ENCODE measurements around the gene RALGPS1. TPM values are rescaled to one million over a fixed set of nuclear protein-coding genes. Genes with fewer than 3 reads are reported as not detected.

RALGPS1 gene
- total and polyA plus RNA-seq, 7 donors = 3.9 to 7.7 (median 5.4) TPM

DNA sequence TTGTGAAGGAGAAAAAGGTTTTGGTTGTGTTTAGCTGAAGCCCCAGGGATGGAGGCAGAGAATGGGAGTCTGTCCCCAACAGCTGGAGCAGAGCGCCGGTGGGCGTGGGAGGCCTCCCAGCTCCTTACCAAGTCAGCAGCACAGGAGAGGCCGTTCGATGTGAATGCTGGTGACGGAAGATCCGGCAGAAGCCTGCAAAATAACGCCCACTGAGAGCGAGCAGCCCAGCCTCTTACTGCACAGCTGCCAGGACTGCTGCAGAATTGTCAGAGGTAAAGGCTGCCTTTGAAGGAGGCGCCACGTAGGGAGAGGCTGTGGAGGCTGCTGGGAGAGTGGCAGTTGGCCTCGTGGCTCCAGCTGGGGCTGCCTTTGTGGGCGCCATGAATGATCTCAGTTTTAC is 181.6 kb downstream of the RALGPS1 start:
- 72 to 85% (median 76%) methylated on average over 13 of the region's 13 CpGs for WGBS, 3 donors
- DNase-seq = no peak
- peaks cover 0 to 60% of the 10 kb centered on the region in 2 donors for H3K36me3 ChIP-seq (ENCODE audit: insufficient read depth in 1 of 2, low read depth in 1 of 2)

DNA sequence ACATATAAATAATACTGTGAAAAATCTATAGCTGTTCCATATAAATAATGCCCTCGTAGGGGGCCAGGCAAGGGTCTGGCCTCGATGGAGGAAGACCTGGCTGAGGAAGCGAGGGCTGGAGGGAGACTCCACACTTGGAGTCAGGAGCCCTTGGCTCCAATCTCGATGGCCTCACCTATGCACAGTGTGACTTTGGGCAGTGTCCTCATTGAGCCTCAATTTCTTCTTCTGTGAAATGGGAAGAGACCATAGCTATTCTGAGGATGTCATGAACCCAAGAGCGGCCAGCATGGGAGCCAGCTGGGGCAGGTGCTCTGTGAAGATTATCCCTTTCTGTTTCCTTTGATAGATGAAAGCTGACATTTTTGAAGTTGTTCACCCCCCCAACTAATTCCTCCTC is 183.1 kb downstream of the RALGPS1 start:
- peaks cover 0 to 60% of the 10 kb centered on the region in 2 donors for H3K36me3 ChIP-seq (ENCODE audit: insufficient read depth in 1 of 2, low read depth in 1 of 2)
- H3K27me3 ChIP-seq (ENCODE audit: insufficient read depth in 3 of 3, low read length in 2 of 3) = no peaks in the 10 kb centered on the region
- no peak for ATAC-seq
- TF ChIP-seq, protein P1, sequence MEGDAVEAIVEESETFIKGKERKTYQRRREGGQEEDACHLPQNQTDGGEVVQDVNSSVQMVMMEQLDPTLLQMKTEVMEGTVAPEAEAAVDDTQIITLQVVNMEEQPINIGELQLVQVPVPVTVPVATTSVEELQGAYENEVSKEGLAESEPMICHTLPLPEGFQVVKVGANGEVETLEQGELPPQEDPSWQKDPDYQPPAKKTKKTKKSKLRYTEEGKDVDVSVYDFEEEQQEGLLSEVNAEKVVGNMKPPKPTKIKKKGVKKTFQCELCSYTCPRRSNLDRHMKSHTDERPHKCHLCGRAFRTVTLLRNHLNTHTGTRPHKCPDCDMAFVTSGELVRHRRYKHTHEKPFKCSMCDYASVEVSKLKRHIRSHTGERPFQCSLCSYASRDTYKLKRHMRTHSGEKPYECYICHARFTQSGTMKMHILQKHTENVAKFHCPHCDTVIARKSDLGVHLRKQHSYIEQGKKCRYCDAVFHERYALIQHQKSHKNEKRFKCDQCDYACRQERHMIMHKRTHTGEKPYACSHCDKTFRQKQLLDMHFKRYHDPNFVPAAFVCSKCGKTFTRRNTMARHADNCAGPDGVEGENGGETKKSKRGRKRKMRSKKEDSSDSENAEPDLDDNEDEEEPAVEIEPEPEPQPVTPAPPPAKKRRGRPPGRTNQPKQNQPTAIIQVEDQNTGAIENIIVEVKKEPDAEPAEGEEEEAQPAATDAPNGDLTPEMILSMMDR (IDR thresholded peaks at IDR 0.05) = no peak
- H3K4me3 ChIP-seq = no peak overlapping the region
- 93 to 95% (median 95%) methylated on average over 5 of the region's 5 CpGs for WGBS, 3 donors
- no peaks in the 10 kb centered on the region for H3K9me3 ChIP-seq
- no peak for DNase-seq
- peaks cover 3% of the 10 kb centered on the region for H3K4me1 ChIP-seq
- H3K27ac ChIP-seq = no peak overlapping the region
- intact Hi-C loops (cut with DNase I) = no loop called here

More for the DNA sequence above, 181.6 kb downstream of the RALGPS1 start:
- Histone ChIP-seq H3K4me1 (peaks cover 3% of the 10 kb centered on the region), H3K9me3 (no peaks in the 10 kb centered on the region), H3K27ac (no peak overlapping the region), H3K4me3 (no peak overlapping the region), H3K27me3 (ENCODE audit: insufficient read depth in 3 of 3, low read length in 2 of 3) (no peaks in the 10 kb centered on the region)
- intact Hi-C loops (cut with DNase I) = no loop called here
- TF ChIP-seq, protein P1 (IDR thresholded peaks at IDR 0.05) = no peak
- no peak for ATAC-seq

DNA sequence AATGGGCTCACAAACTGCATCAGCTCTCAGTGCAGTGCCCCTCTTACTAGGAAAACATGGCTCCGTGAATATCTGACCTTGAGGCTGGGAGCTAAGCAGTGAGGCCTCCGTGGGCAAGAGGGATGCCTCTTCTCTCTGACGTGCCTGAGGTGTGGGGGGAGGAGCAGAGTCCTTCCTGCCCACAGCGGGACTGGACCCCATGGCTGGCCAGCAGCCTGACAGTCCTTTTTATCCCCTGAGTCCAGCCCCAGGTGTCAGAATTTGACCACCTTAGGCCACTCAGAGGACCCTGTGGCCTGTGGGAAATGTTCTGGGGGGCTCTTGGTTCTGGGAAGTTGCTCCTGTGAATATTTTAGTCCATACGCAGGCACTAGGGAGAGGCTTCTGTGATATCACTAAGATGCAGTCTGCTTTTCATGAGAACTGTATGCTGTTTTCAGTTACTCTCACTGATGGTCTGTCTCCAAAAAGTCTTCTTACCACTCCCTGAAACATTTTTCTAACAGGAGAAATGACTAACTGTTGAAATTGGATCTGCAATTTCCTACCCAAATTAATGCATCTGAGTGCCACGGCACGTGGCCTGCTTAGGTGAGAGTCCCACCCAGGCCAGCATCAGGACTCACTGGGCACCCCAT is 184.5 kb downstream of the RALGPS1 start:
- 74 to 87% (median 77%) methylated on average over 7 of the region's 7 CpGs for WGBS, 3 donors

DNA sequence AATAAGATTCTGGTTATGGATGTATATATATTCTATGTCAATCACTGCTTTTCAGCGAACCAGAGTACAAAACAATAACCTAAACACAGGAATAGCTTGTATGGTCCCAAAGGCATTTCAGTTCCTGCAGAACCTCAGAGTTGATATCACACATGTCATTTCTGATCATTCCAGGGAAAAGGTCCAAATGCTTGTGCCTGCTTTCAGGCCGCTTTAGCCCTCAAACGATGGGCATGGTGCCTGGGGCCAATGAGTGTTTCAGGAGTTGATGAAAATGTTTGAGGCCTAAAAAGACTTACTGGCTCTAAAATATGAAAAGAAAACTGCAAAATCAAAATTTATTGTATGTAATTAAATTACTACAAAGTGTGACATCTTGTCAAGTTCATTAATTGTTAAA is 185.1 kb downstream of the RALGPS1 start:
- DNase-seq (no peak), ATAC-seq (no peak)
- H3K27me3 ChIP-seq (ENCODE audit: insufficient read depth in 3 of 3, low read length in 2 of 3) = no peaks in the 10 kb centered on the region
- TF ChIP-seq, protein P1 (IDR thresholded peaks at IDR 0.05) = no peak
- H3K9me3 ChIP-seq = no peaks in the 10 kb centered on the region
- intact Hi-C loops (cut with DNase I) = no loop called here
- peaks cover 0 to 65% of the 10 kb centered on the region in 2 donors for H3K36me3 ChIP-seq (ENCODE audit: insufficient read depth in 1 of 2, low read depth in 1 of 2)
- no peak overlapping the region for H3K27ac ChIP-seq
- peaks cover 10% of the 10 kb centered on the region for H3K4me1 ChIP-seq
- WGBS, 3 donors = 56 to 64% (median 57%) methylated on average over 3 of the region's 3 CpGs
- H3K4me3 ChIP-seq = no peak overlapping the region

More for the DNA sequence above, 184.5 kb downstream of the RALGPS1 start:
- Histone ChIP-seq H3K27me3 (ENCODE audit: insufficient read depth in 3 of 3, low read length in 2 of 3) (no peaks in the 10 kb centered on the region), H3K4me1 (peaks cover 3% of the 10 kb centered on the region), H3K36me3 (ENCODE audit: insufficient read depth in 1 of 2, low read depth in 1 of 2) (peaks cover 0 to 60% of the 10 kb centered on the region in 2 donors), H3K27ac (peak overlapping the region; percentile 3), H3K9me3 (no peaks in the 10 kb centered on the region), H3K4me3 (no peak overlapping the region)
- no peak for DNase-seq
- ATAC-seq = no peak
- TF ChIP-seq, protein P1 (IDR thresholded peaks at IDR 0.05) = no peak
- intact Hi-C loops (cut with DNase I) = no loop called here

DNA sequence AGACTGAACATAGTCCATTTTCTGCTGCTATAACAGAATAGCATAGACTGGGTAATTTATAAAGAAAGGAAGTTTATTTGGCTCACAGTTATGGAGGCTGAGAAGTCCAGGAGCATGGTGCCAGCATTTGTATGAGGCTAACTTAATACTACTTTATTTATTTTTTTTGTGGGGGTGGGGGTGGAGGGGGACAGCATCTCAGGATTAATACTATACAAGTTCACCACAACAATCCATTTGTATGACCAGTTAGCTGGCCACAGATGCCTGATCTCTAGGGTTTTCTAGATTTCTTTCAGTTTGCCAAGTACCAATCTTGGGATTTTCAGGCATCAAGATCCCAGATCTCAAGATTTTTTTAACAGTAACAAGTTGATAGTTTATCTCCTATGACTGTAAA is 187.6 kb downstream of the RALGPS1 start:
- DNase-seq (no peak), ATAC-seq (no peak)
- peaks cover 10% of the 10 kb centered on the region for H3K4me1 ChIP-seq
- peaks cover 0 to 80% of the 10 kb centered on the region in 2 donors for H3K36me3 ChIP-seq (ENCODE audit: insufficient read depth in 1 of 2, low read depth in 1 of 2)
- no peak overlapping the region for H3K4me3 ChIP-seq
- H3K9me3 ChIP-seq = no peaks in the 10 kb centered on the region
- TF ChIP-seq, protein P1 (IDR thresholded peaks at IDR 0.05) = no peak
- intact Hi-C loops (cut with DNase I) = loop anchor here in 1 of 2 donors (2.0 kb wide), 1 partner anchor 15 kb away; no protein-coding TSS in a partner anchor
- no peak overlapping the region for H3K27ac ChIP-seq
- no peaks in the 10 kb centered on the region for H3K27me3 ChIP-seq (ENCODE audit: insufficient read depth in 3 of 3, low read length in 2 of 3)
